ENCODE data around the gene TLE4. TPM values are rescaled to one million over a fixed set of nuclear protein-coding genes. Genes with fewer than 3 reads are reported as not detected.

TLE4 gene
- total RNA-seq, 1 experiment from 2014 or later, result 0.97 TPM

GRCh38 chr9:79621916-79622575 lies 50.3 kb downstream of the TLE4 start:
- Mint-ChIP-seq H3K27ac (ENCODE audit: unreplicated experiment) (no peak overlapping the region), H3K27me3 (ENCODE audit: unreplicated experiment) (no peaks in the 10 kb centered on the region), H3K9me3 (ENCODE audit: low read depth, unreplicated experiment) (peaks cover 8% of the 10 kb centered on the region), H3K4me1 (ENCODE audit: low read depth, unreplicated experiment) (no peaks in the 10 kb centered on the region), H3K4me3 (ENCODE audit: low read depth, unreplicated experiment) (no peak overlapping the region), H3K36me3 (ENCODE audit: insufficient read depth, unreplicated experiment) (no peaks in the 10 kb centered on the region)
- intact Hi-C loops (cut with micrococcal nuclease; ENCODE audit: unreplicated experiment), result no loop called here
- TF ChIP-seq, protein P1, sequence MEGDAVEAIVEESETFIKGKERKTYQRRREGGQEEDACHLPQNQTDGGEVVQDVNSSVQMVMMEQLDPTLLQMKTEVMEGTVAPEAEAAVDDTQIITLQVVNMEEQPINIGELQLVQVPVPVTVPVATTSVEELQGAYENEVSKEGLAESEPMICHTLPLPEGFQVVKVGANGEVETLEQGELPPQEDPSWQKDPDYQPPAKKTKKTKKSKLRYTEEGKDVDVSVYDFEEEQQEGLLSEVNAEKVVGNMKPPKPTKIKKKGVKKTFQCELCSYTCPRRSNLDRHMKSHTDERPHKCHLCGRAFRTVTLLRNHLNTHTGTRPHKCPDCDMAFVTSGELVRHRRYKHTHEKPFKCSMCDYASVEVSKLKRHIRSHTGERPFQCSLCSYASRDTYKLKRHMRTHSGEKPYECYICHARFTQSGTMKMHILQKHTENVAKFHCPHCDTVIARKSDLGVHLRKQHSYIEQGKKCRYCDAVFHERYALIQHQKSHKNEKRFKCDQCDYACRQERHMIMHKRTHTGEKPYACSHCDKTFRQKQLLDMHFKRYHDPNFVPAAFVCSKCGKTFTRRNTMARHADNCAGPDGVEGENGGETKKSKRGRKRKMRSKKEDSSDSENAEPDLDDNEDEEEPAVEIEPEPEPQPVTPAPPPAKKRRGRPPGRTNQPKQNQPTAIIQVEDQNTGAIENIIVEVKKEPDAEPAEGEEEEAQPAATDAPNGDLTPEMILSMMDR (IDR thresholded peaks at IDR 0.05; ENCODE audit: unreplicated experiment), result no peak
- CTCF ChIA-PET, result no interaction called here
- no TSS peak for BruUV-seq (replicated peaks)
- DNase-seq, result no peak

DNA sequence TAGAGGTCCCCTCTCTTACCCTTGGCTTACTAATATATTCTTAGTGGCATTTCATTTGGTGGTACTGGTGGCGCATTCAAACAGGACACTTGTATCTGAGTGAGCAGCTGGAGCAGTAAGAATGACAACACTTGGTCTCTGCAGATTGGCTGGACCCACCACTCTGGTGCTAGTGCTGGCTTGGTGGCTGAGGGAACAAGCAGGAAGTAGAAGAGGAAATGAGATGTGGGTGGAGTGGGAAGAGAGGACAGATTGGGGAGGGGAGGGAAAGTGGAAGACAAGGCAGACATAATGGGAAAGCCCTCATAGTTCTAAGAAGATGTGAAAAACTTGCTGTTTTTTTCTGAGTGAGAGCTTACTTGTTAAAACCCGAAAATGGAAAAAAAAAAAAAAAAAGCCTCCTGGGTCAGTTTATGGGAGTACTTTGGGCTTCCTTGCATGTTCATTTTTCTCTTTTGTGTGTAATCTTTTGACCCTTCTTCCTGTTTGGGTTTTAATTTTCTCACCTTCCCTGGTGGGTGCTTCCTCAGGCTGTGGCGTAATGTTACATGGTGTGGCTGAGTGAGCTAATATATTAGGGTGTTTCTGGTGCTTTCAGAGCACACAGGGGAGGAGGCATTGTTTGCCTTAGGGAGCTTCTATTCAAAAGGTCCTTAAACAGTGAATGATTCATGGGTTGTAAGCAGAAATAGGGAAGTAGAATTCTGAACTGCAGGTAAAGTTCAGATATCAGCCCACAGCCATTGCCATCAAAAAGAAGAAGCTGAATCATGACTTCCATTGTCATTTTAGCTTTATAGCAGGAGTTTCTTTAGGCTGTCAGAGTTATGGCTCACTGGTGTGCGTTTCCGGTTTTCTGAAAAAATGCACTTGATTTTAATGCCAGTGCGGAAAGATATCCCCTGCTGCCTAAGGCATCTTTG lies 52.3 kb downstream of the TLE4 start:
- no peak for DNase-seq
- intact Hi-C loops (cut with micrococcal nuclease; ENCODE audit: unreplicated experiment), result no loop called here
- no peak overlapping the region for H3K4me3 Mint-ChIP-seq (ENCODE audit: low read depth, unreplicated experiment)

DNA sequence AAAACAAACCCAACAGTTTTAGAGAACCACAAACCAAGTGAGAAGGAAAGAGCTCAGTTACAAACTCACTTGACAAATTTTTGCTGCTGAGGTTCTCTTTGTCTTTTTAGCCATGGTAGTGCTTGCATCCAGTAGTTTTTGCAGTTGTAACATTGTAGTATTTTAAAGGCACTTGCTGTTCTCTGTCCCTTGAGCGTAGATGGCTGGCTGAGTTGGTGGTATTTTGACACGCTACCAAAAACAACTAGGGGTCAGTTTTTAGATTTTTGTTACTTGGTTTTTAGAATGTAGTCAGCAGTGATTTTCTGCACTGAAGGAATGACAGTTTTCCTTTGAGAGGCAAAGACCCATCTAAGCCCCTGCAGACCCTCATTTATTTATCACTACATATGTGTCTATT lies 58.0 kb downstream of the TLE4 start:
- TF ChIP-seq, protein P1 (IDR thresholded peaks at IDR 0.05; ENCODE audit: unreplicated experiment), result no peak
- Mint-ChIP-seq H3K4me1 (ENCODE audit: low read depth, unreplicated experiment) (no peaks in the 10 kb centered on the region), H3K27ac (ENCODE audit: unreplicated experiment) (no peak overlapping the region), H3K36me3 (ENCODE audit: insufficient read depth, unreplicated experiment) (no peaks in the 10 kb centered on the region), H3K27me3 (ENCODE audit: unreplicated experiment) (no peaks in the 10 kb centered on the region), H3K4me3 (ENCODE audit: low read depth, unreplicated experiment) (no peak overlapping the region), H3K9me3 (ENCODE audit: low read depth, unreplicated experiment) (peaks cover 2% of the 10 kb centered on the region)
- DNase-seq, result no peak
- CTCF ChIA-PET, result no interaction called here
- intact Hi-C loops (cut with micrococcal nuclease; ENCODE audit: unreplicated experiment), result no loop called here
- no TSS peak for BruUV-seq (replicated peaks)

More for the DNA sequence above, 52.3 kb downstream of the TLE4 start:
- peaks cover 10% of the 10 kb centered on the region for H3K9me3 Mint-ChIP-seq (ENCODE audit: low read depth, unreplicated experiment)
- CTCF ChIA-PET, result interaction anchor here (0.7 kb wide), 1 partner anchor 14 kb away, joined by 4 read pairs; no protein-coding TSS in a partner anchor
- H3K36me3 Mint-ChIP-seq (ENCODE audit: insufficient read depth, unreplicated experiment), result no peaks in the 10 kb centered on the region
- no peaks in the 10 kb centered on the region for H3K27me3 Mint-ChIP-seq (ENCODE audit: unreplicated experiment)
- no TSS peak for BruUV-seq (replicated peaks)
- TF ChIP-seq, protein P1 (IDR thresholded peaks at IDR 0.05; ENCODE audit: unreplicated experiment), result no peak
- H3K4me1 Mint-ChIP-seq (ENCODE audit: low read depth, unreplicated experiment), result no peaks in the 10 kb centered on the region
- H3K27ac Mint-ChIP-seq (ENCODE audit: unreplicated experiment), result no peak overlapping the region

DNA sequence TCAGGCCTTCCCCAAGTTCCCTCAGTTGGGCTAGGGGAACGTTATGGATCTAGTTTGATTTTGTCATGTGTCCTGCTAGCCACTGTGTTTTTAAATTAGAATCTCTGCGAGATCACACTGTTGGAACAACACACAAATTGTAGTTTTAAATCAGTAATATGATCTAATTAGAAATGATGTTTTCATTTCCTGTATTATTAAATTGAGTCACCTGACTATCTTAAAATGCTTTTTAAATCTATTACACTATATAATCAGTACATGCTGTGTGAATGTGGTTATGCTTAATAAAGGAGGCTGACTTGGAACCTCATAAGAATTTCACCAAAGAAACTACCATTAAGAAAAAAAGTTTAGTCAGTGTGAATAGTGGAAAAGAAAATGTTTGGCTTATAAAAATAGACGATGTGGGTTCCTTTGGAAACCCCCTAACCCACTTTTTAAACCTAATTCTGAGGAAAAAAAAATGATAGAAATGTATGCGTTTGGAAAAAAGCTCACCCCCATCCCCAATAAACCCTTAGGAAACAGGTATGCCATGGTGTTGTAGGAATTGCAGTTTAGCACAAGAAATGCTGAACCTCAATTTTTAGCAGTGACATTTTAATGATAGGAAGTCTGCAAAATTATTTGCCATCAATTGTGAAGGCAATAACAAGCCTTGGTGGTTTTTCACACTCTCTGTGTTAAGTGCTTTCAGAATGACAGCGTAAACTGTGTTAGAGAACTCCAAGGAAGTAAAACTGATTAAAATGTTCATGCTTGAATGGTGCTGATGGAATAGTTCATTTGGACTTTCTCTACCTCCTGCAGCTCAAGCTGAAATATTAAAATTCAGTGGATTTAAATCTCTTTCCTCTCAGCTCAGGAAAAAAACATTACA lies 59.0 kb downstream of the TLE4 start:
- CTCF ChIA-PET, result no interaction called here
- TF ChIP-seq, protein P1 (IDR thresholded peaks at IDR 0.05; ENCODE audit: unreplicated experiment), result no peak
- Mint-ChIP-seq H3K4me1 (ENCODE audit: low read depth, unreplicated experiment) (no peaks in the 10 kb centered on the region), H3K36me3 (ENCODE audit: insufficient read depth, unreplicated experiment) (no peaks in the 10 kb centered on the region), H3K27ac (ENCODE audit: unreplicated experiment) (no peak overlapping the region), H3K4me3 (ENCODE audit: low read depth, unreplicated experiment) (no peak overlapping the region), H3K27me3 (ENCODE audit: unreplicated experiment) (no peaks in the 10 kb centered on the region), H3K9me3 (ENCODE audit: low read depth, unreplicated experiment) (peaks cover 4% of the 10 kb centered on the region)
- DNase-seq, result no peak
- intact Hi-C loops (cut with micrococcal nuclease; ENCODE audit: unreplicated experiment), result no loop called here
- no TSS peak for BruUV-seq (replicated peaks)
